HFFc6 (cell line): ENCODE data around the gene TDRD1. TPM values are rescaled to one million over a fixed set of nuclear protein-coding genes. Genes with fewer than 3 reads are reported as not detected.

Source experiments
- DNase-seq: peaks from one replicate; pipeline ENCODE4 v3.0.0-alpha.2; 2018
- H3K27ac Mint-ChIP-seq: 2 replicates; pipeline ENCODE4 v1.8.0; 2020; ENCODE audit warnings: mild to moderate bottlenecking, mixed read lengths
- H3K27me3 Mint-ChIP-seq: 2 replicates; pipeline ENCODE4 v1.8.0; 2021; ENCODE audit warnings: mild to moderate bottlenecking, moderate library complexity, mixed read lengths; ENCODE audit not compliant: insufficient read depth
- H3K36me3 Mint-ChIP-seq: 2 replicates; pipeline ENCODE4 v1.8.0; 2021; ENCODE audit warnings: low read depth, mixed read lengths
- H3K4me1 Mint-ChIP-seq: 2 replicates; pipeline ENCODE4 v1.8.0; 2020; ENCODE audit warnings: low read depth, mixed read lengths
- H3K4me3 Mint-ChIP-seq: 2 replicates; pipeline ENCODE4 v1.8.0; 2020; ENCODE audit warnings: mild to moderate bottlenecking, moderate library complexity, mixed read lengths
- H3K9me3 Mint-ChIP-seq: 2 replicates; pipeline ENCODE4 v1.8.0; 2020; ENCODE audit warnings: mild to moderate bottlenecking, mixed read lengths
- total RNA-seq, 6 experiments: library from RNA; stranded (reverse); fragmentation: NEBNext Ultra II Directional; extraction: Animal tissue kit (Norgen Biotek cat#: 25700); gene quantifications; 2 replicates in 1 of 6; 3 replicates in 5 of 6; pipeline ENCODE4 v1.2.3, GENCODE V29; 2021
- TF ChIP-seq, protein P1 (sequence below): fragments of 200-600 bp; sonication (generic); IDR thresholded peaks from 2 replicates; pipeline ENCODE4 v1.5.0; 2021; ENCODE audit warnings: antibody characterized with exemption, mild to moderate bottlenecking

TDRD1 gene
- total RNA-seq, 6 experiments from 2014 or later: not detected

DNA sequence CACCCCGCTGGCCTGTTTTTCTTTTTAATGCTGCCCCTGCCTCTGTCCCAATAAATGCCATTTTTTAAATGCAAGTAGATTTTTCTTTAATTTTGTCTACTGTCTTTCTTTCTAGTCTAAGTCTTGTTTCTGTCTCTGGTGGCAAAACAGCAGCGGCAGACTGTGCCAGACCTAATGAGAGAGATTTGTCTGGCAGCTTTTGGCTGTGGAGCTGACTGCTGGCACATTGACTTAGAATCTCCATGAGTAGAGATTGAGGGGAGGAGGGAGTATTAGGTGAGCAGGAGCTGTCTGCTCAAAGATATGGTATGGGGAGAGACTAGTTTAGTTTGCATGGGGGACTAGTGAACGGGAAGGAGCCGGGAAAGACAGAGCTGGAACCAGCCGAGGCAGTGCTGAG is 72.9 kb downstream of the TDRD1 start:
- DNase-seq: no peak
- Mint-ChIP-seq H3K27ac (no peak overlapping the region), H3K36me3 (no peaks in the 10 kb centered on the region), H3K4me1 (peaks cover 12% of the 10 kb centered on the region), H3K4me3 (no peak overlapping the region), H3K9me3 (peaks cover 8% of the 10 kb centered on the region), H3K27me3 (peaks cover 6% of the 10 kb centered on the region)
- TF ChIP-seq, protein P1, sequence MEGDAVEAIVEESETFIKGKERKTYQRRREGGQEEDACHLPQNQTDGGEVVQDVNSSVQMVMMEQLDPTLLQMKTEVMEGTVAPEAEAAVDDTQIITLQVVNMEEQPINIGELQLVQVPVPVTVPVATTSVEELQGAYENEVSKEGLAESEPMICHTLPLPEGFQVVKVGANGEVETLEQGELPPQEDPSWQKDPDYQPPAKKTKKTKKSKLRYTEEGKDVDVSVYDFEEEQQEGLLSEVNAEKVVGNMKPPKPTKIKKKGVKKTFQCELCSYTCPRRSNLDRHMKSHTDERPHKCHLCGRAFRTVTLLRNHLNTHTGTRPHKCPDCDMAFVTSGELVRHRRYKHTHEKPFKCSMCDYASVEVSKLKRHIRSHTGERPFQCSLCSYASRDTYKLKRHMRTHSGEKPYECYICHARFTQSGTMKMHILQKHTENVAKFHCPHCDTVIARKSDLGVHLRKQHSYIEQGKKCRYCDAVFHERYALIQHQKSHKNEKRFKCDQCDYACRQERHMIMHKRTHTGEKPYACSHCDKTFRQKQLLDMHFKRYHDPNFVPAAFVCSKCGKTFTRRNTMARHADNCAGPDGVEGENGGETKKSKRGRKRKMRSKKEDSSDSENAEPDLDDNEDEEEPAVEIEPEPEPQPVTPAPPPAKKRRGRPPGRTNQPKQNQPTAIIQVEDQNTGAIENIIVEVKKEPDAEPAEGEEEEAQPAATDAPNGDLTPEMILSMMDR: no peak

DNA sequence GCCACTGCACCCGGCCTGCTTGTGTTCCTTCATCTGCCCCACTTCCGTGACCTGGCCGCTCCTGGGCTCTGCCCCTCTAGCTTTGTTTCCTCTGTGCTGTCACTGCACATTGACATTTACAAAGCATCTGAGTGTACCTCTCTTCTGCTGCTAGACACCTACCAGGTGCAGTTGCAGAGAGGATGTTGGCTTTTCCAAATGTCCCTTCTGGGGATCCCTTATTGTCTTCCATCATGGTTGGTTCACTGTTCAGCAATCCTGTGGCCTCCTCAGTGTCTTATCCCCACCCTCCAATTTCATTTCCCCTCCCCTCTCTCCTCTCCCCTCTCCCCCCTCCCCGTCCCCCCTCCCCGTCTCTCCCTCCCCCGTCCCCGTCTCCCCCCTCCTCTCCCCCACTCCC is 73.7 kb downstream of the TDRD1 start:
- no peak overlapping the region for H3K27ac Mint-ChIP-seq
- no peak overlapping the region for H3K4me3 Mint-ChIP-seq
- peaks cover 20% of the 10 kb centered on the region for H3K4me1 Mint-ChIP-seq
- H3K9me3 Mint-ChIP-seq: peaks cover 8% of the 10 kb centered on the region
- TF ChIP-seq, protein P1: no peak
- DNase-seq: no peak
- no peaks in the 10 kb centered on the region for H3K36me3 Mint-ChIP-seq
- peaks cover 6% of the 10 kb centered on the region for H3K27me3 Mint-ChIP-seq

DNA sequence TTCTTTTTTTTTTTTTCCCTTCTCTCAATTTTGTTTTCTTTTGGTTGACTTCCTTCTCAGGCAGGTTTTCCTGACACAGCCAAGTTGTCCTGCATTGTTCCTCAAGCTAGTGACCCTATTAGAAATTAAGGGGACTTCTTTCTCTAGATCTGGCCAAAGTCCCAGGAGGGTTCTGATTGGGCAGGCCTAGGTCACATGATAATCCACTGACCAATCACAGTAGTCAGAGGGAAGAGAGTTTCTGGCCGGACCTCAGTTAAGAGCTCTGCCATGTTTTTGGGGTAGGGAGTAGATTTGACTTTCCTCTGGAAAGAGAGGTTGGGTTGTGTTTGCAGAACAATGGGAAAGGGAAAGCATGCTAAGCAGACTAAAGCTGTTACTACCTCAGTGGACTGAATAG is 76.1 kb downstream of the TDRD1 start:
- Mint-ChIP-seq H3K36me3 (no peaks in the 10 kb centered on the region), H3K27ac (no peak overlapping the region), H3K4me3 (no peak overlapping the region), H3K27me3 (peaks cover 3% of the 10 kb centered on the region), H3K9me3 (peaks cover 8% of the 10 kb centered on the region), H3K4me1 (peaks cover 40% of the 10 kb centered on the region)
- TF ChIP-seq, protein P1: no peak
- DNase-seq: no peak

DNA sequence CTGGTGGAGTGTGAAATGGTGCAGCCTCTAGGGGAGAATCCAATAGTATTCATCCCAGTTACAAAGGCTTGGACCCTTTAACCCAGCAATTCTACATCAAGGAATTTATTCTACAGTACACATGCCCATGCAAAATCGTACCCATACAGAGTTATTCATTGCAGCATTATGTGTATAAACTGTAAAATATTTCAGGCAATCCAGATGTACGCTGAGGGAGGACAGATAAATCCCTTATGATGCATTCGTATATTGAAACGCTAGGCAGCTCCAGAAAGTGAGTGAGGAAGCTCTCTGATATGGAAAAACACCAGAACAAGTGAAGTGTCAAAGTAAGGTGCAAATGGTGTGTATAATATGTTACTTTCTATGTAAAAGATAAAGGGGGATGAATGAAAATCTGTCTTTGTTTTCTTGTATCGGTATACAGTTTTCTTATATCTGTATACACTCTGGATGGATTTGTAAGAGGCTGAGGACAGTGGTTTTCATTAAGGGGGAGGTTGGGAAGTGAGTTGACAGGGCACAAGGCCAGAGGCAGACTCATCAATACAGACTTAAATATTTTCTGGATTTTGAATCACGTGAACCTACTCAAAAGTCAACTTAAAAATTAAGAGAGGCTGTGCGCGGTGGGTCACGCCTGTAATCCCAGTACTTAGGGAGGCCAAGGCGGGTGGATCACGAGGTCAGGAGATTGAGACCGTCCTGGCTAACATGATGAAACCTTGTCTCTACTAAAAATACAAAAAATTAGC is 77.0 kb downstream of the TDRD1 start:
- no peak overlapping the region for H3K4me3 Mint-ChIP-seq
- H3K36me3 Mint-ChIP-seq: no peaks in the 10 kb centered on the region
- peaks cover 3% of the 10 kb centered on the region for H3K27me3 Mint-ChIP-seq
- H3K9me3 Mint-ChIP-seq: peaks cover 8% of the 10 kb centered on the region
- H3K27ac Mint-ChIP-seq: no peak overlapping the region
- no peak for DNase-seq
- TF ChIP-seq, protein P1: no peak
- H3K4me1 Mint-ChIP-seq: peaks cover 50% of the 10 kb centered on the region

DNA sequence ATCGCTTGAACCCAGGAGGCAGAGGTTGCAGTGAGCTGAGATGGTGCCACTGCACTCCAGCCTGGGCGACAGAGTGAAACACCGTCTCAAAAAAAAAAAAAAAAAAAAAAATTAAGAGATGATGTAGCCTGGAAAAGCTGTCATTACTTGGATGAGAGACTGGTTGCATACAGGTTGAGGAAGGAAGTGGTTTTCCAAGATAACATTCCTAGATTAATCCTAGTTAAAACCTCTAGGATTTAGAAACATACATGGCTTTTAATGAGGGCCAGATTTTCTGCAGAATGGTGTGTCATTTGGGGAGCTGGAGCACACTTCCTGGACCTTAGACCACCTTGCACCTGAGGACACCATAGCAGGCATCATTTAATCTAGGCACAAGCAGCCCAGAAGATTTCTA is 77.7 kb downstream of the TDRD1 start:
- H3K27ac Mint-ChIP-seq: no peak overlapping the region; the same call in 1 of the 2 replicates
- TF ChIP-seq, protein P1: no peak
- peaks cover 3% of the 10 kb centered on the region for H3K27me3 Mint-ChIP-seq
- no peak for DNase-seq
- peaks cover 56% of the 10 kb centered on the region for H3K4me1 Mint-ChIP-seq
- H3K36me3 Mint-ChIP-seq: no peaks in the 10 kb centered on the region
- H3K9me3 Mint-ChIP-seq: peaks cover 8% of the 10 kb centered on the region
- no peak overlapping the region for H3K4me3 Mint-ChIP-seq
